GM10847 (cell line): ENCODE data around the gene KDM2A.
A peak's percentile ranks its signal among the peaks of the same experiment; 100 is the strongest.

Experiments used
- POLR2A ChIP-seq: IDR thresholded peaks from 2 replicates; pipeline ENCODE4 v1.6.1; 2011; ENCODE audit not compliant: insufficient read length; ENCODE audit errors: extremely low read depth

KDM2A gene

DNA sequence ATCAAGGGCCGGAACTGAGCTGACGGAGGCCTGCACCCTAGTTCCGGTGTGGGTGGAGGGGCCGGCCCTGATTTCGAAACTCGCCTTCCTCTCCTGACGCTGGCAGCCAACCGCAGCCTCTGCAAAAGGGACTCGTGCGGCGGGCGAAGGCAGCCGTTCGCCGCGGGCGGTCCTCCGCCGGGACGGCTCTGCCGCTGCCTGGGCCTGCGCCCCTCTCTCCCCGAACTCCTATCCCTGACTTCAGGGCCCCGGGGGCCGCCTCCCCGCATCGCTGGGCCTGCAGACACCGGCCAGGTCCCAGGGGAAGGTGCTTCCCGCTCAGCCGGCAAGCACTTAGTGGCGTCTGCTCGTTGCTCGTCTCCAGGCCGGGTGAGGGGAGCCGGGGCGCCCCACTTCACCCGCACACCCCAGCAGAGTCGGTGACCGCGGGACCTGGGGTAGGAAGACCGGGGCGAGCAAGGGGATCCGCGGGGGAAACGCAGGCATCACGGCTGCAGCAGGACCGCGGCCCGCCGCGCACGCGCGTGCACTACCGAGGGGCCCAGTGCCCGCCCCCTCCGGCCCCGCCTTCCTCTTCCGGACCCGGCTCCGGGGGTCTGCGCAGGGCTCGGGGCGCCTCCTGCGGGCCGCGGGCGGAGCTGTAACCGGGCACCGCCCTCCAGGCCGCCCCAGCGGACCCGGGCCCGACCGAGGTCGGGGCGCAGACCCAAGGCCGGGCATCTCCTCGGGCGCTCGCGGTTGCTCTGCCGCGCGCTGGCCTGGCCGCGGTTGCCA, 169.6 kb downstream of the KDM2A start:
- peak; percentile 83 for TF ChIP-seq POLR2A

DNA sequence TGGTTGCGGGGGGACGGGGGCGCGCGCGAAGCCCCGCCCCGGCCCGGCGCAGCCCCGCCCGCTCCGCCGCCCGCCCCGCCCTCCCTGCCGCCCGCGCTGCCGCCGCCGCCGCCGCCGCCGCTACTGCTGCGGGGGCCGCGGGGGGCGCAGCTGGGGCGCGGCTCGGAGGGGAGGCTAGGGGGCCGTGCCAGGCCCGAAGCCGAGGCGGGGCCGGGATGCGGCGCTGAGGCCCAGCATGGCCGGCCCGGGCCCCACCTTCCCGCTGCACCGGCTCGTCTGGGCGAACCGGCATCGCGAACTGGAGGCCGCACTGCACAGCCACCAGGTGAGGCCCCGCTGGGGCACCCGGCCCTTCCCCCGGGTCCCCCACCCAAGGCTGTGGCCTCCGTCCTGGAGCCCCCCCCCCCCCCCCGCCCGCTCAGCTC, 170.2 kb downstream of the KDM2A start, which contains the start of gene ANKRD13D:
Gene ANKRD13D (plus strand): TSS at position 78 of the 425 bp plus-strand sequence. CDS start 158 bp downstream, at position 236.
- no peak for TF ChIP-seq POLR2A

DNA sequence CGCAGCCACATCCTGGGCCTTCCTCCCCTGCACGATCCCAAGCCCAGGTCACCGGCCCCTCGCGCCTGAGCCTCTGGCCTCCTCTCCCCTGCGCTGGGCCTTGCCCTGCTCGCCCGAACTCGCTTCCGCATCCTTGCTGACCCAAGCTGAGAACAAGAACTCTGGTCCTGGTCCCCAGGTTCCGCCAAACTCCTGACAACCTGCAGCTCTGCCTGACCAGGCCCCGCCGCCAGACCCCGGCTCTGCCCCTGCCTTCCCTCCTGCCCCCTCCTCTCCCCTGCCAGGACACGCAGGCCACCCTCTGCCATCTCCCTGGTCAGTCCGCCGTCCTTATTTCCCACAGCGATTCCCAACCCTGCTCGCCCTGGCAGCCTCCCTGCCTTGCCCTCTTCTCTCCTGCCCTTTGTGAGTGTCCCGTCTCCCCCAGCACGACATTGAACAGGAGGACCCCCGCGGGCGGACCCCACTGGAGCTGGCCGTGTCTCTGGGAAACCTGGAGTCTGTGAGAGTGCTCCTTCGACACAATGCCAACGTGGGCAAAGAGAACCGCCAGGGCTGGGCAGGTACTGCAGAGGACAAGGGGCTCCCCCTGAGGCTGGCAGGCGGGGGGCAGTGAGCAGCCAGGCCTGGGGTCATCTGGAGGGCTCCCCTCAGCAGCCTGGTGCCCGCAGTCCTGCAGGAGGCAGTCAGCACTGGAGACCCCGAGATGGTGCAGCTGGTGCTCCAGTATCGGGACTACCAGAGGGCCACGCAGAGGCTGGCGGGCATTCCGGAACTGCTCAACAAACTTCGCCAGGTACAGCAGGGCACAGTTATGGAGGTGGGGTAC, 170.8 kb downstream of the KDM2A start:
- no peak for TF ChIP-seq POLR2A

DNA sequence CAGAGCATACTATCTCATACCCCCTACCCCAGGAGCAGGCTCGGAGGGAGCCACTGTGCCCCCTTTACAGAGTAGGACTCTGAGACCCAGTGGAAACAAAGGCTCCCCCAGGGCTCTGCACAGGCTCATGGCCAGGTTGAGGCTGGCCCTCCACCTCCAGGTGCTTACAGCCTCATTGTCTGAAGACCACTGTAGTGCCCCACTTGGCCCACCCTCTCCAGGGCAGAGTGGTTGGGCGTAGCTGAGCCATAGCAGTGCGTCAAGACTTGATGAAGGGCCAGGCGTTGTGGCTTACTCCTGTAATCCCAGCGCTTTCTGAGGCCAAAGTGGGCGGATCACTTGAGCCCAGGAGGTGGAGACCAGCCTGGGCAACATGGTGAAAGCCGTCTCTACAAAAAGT, 171.7 kb downstream of the KDM2A start:
- no peak for TF ChIP-seq POLR2A

- TF ChIP-seq POLR2A = no peak
Observed at GRCh38 chr11:67291481-67292381, 172.7 kb downstream of the KDM2A start.

GRCh38 chr11:67292671-67293070, 173.6 kb downstream of the KDM2A start:
- no peak for TF ChIP-seq POLR2A

GRCh38 chr11:67293090-67293489, 174.0 kb downstream of the KDM2A start:
- TF ChIP-seq POLR2A = no peak

DNA sequence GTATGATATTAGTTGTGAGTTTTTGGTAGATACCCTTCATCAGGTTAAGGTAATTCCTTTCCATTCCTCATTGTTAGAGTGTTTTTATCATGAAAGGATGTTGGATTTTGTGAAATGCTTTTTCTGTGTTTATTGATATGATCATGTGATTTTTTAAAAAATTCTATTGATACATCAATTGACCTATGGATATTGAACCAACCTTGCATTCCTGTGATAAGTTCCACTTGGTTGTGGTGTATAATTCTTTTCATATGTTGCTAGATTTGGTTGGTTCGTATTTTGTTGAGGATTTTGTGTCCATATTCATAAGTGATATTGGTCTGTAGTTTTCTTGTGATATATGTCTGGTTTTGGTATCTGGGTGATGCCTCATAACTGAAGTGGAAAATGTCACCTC, 176.8 kb downstream of the KDM2A start:
- no peak for TF ChIP-seq POLR2A

DNA sequence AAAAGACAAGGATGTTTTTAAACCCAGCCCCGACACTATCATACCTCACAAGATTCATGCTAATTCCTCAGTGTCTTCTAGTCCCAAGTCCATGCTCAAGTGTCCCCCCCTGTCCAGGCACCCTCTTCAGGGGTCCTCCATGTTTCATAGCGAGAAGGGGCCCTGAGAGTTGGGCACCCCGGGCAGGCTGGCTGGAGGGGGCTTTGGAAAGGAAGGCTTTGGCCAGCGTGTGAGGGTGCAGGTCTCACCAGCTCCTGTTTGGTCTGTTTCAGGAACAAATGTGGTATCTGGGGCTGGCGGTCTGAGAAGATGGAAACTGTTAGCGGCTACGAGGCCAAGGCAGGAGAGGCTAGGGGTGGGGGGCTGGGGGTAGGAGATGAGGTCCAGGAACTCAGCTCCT, 179.7 kb downstream of the KDM2A start:
- TF ChIP-seq POLR2A = no peak

- TF ChIP-seq POLR2A = no peak
Observed at GRCh38 chr11:67299471-67300191, 180.6 kb downstream of the KDM2A start.

GRCh38 chr11:67300256-67300755, 181.2 kb downstream of the KDM2A start:
- no peak for TF ChIP-seq POLR2A

DNA sequence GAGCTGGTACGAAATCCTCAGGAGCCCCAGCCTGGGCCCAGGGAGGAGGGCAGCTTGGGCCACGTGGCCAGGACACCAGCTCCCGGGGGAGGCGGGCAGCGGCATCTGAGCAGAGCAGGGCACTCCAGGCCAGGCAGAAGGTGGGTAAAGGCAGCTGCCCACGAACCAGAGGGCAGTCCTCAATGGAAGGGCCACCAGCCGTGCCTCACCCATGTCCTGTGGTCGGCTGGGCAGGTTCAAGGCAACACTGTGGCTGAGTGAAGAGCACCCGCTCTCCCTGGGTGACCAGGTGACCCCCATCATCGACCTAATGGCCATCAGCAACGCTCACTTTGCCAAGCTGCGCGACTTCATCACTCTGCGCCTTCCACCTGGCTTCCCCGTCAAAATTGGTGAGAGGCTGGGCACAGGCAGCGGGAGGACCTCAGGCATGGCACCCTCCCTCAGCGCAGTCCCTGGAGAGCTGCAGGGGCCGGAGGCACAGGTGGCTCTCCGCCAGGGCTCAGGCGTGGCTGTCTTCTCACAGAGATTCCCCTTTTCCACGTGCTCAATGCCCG, 181.8 kb downstream of the KDM2A start:
- no peak for TF ChIP-seq POLR2A

- no peak for TF ChIP-seq POLR2A
Observed at GRCh38 chr11:67301313-67301921, 182.4 kb downstream of the KDM2A start.
